HG03442 (cell line): Measurements from ENCODE around the gene NAA20.

Experiments used
- ATAC-seq: cut with Tn5 transposase; IDR thresholded peaks from one replicate; pipeline ENCODE4 v1.9.1; 2021; ENCODE audit warnings: mild to moderate bottlenecking, moderate library complexity; ENCODE audit not compliant: unreplicated experiment

The NAA20 gene

DNA sequence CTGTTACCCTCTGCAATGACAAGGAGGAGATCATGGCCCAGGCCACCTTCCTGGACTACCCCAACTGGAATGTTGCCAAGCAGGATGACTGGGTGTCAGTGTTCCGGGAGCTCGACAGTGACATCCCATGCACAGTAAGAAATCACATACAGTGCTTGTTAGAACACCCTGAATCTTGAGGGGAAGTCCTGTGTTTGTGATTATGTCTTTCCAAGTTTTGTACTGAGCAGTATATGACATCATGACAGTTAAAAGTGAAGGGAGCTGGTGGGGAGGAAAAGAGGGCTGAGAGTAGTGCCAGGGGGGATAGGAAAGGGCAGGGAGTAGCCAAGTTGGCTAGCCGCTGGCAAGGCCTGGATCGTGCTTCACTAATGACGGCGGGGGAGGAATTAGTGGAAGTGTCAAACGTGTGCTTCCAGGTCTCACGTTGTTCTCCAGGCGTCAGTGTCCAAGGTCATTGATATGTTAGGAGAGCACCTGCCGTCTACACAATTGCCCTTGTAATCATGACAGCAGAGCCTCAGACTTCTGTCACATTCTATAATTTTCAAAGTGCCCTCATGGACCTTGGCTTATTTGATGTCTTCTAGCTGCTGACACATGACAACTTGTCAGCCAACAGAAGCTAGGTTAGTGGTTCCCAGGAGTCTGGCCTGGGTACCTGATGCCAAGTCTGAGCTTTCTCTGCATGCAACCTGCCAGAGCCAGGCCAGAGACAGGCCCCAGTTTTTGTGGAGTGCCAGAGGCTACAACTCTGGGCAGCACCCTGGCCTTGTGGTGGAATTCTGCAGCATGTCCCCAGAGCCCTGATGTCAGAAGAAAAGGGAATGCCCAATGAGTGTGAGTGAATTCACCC, 53.9 kb downstream of the NAA20 start:
- no peak for ATAC-seq

- no peak for ATAC-seq
Observed at GRCh38 chr20:20073801-20074371, 56.7 kb downstream of the NAA20 start.

- ATAC-seq = no peak
Observed at GRCh38 chr20:20075032-20075431, 57.9 kb downstream of the NAA20 start.

DNA sequence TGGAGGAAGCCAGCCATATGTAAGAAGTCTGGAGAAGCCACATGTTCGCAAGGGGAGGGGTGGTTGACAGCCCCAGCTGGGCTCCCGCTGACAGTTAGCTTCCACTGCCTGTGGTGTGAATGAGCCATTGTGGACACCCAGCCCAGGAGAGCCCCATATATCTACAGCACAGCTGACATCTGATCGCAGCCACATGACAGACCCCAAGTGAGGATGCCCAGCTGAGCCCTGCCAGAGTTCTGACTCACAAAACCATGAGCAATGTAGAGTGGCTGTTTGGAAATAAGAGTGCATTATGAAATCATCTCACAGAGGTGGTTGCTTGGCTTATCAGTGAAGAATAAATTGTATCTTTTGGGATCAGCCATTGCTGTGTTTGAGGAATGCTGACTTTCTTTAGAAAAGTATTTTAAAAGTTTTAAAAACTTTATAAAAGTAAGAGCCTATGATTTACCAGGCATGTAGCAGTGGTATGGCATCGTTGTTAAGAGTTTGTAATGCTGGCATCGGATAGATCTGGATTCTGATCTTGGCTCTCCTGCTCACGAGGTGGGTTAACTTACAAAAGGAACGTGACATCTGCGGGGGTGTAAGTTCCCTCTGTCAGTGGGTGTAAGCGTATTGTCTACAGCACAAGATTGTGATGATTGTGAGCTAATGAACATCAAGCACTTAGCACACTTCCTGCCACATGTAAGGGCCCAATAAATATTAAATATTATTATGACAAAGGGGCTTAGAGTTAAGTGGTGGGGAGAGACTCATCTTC, 59.3 kb downstream of the NAA20 start:
- ATAC-seq = no peak

DNA sequence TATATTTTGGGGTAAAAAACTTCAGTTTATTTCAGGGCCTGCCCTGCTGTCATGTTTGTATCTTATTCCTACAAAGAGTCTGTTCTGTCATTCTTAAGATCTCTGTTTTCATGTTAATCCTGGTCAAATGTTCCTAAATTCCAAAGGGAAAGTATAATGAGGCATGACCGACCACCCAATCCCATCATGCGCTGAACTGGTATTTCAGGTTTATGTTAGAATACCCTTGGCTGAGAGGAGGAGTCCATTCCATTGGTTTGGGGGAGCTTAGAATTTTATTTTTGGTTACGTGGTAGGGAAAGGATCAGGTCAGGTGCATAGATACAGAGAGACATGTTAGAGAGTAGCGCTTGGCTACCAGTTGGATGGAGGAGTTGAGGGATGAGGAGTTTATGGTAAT, 60.9 kb downstream of the NAA20 start:
- ATAC-seq = no peak

DNA sequence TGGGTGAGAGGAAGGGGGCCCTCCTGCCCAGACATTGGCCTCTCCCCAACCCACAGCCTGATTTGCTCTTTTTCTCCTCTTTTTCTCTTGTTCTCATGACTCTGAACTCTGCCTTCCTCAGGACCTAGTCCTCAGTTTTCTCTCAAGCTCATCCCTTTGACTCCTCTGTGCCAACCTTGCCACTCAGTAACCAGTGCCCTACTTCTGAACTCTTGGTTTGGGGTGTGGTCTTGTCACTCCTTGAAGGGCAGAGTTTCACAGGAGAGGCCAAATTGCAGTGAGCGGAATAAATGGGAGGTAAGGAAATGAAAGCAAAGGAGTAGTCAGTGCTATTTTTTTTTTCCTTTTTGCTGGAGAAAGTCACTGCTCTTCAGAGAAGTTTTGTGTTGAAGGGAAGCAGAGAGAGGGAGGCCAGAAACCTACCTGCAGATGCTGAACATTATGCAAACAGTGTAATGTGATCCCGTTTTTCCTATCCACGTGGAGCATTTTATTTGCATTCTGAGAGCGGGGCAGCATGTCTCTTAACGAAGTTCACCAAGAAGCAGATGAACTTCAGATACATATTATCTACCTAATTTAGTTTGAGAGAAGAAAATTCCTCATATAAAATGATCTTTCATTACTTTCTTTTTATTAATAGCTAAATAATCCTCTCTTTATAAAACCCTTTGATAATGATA, 62.1 kb downstream of the NAA20 start:
- ATAC-seq = no peak
